ENCODE measurements around the gene TOMM6.

GRCh38 chr6:41814629-41815028 is 27.1 kb downstream of the TOMM6 start:
- TF ChIP-seq CTCF (IDR thresholded peaks at IDR 0.05) (no peak), TCF7L2 (IDR thresholded peaks at IDR 0.05; ENCODE audit: low read depth, low read length) (no peak)
